ENCODE data around the gene FOXO1.

FOXO1 gene

GRCh38 chr13:40508767-40509342 lies 157.6 kb downstream of the FOXO1 start:
- DNase-seq (ENCODE audit: low read depth in 2 of 2): no peak

- DNase-seq (ENCODE audit: low read depth in 2 of 2): no peak
Observed at GRCh38 chr13:40508127-40508526, 158.3 kb downstream of the FOXO1 start.

- DNase-seq (ENCODE audit: low read depth in 2 of 2): no peak
Observed at GRCh38 chr13:40506592-40507446, 159.6 kb downstream of the FOXO1 start.
